AG10803 (cell line): ENCODE measurements around the gene PPP1R14C.
"Not testable (repeated sequence)": the region's sequence is repeated elsewhere in the genome, so short reads cannot be mapped to it uniquely, and the experiment has no call there.

Source experiments
- DNase-seq: peaks from one replicate; pipeline ENCODE4 v3.0.0; 2010; ENCODE audit warnings: low read depth
- H3K4me3 ChIP-seq: 2 replicates; pipeline ENCODE4 v1.5.1; 2011; ENCODE audit warnings: mild to moderate bottlenecking, low read length, control low read depth
- CTCF ChIP-seq: conservative IDR thresholded peaks from 2 replicates; pipeline ENCODE4 v1.5.1; 2011; ENCODE audit warnings: mild to moderate bottlenecking, low read length, control low read depth, inconsistent platforms

The PPP1R14C gene

GRCh38 chr6:150236544-150236943 lies 93.7 kb downstream of the PPP1R14C start:
- DNase-seq = no peak
- H3K4me3 ChIP-seq = no peak overlapping the region
- TF ChIP-seq CTCF = no peak

GRCh38 chr6:150237626-150238025 lies 94.8 kb downstream of the PPP1R14C start:
- no peak for TF ChIP-seq CTCF
- no peak for DNase-seq
- H3K4me3 ChIP-seq = no peak overlapping the region

- TF ChIP-seq CTCF = no peak
- DNase-seq = peak; percentile 29
- no peak overlapping the region for H3K4me3 ChIP-seq
Measured at GRCh38 chr6:150238336-150238741, 95.5 kb downstream of the PPP1R14C start.

GRCh38 chr6:150238846-150239407 lies 96.1 kb downstream of the PPP1R14C start:
- DNase-seq = no peak
- no peak for TF ChIP-seq CTCF
- H3K4me3 ChIP-seq = no peak overlapping the region

GRCh38 chr6:150241756-150242155 lies 98.9 kb downstream of the PPP1R14C start:
- not testable (repeated sequence) for H3K4me3 ChIP-seq

GRCh38 chr6:150243620-150244314 lies 100.9 kb downstream of the PPP1R14C start:
- H3K4me3 ChIP-seq = no peak overlapping the region
- TF ChIP-seq CTCF = no peak

More at GRCh38 chr6:150241756-150242155, 98.9 kb downstream of the PPP1R14C start:
- DNase-seq = not testable (repeated sequence)

GRCh38 chr6:150245148-150245935 lies 102.5 kb downstream of the PPP1R14C start:
- H3K4me3 ChIP-seq = no peak overlapping the region
- DNase-seq = no peak
- TF ChIP-seq CTCF = no peak

More at GRCh38 chr6:150243620-150244314, 100.9 kb downstream of the PPP1R14C start:
- peak; percentile 87 for DNase-seq
